NOMO-1 treated with dmso at 0.1 percent for 144 hours (cell line): Measurements from ENCODE around the gene SHE.
"Not testable (repeated sequence)": the region's sequence is repeated elsewhere in the genome, so short reads cannot be mapped to it uniquely, and the experiment has no call there.

Experiments used
- DNase-seq: peaks from one replicate; lab custom pipeline; 2025; ENCODE audit not compliant: unreplicated experiment; lab: John Stamatoyannopoulos, UW

Gene SHE

DNA sequence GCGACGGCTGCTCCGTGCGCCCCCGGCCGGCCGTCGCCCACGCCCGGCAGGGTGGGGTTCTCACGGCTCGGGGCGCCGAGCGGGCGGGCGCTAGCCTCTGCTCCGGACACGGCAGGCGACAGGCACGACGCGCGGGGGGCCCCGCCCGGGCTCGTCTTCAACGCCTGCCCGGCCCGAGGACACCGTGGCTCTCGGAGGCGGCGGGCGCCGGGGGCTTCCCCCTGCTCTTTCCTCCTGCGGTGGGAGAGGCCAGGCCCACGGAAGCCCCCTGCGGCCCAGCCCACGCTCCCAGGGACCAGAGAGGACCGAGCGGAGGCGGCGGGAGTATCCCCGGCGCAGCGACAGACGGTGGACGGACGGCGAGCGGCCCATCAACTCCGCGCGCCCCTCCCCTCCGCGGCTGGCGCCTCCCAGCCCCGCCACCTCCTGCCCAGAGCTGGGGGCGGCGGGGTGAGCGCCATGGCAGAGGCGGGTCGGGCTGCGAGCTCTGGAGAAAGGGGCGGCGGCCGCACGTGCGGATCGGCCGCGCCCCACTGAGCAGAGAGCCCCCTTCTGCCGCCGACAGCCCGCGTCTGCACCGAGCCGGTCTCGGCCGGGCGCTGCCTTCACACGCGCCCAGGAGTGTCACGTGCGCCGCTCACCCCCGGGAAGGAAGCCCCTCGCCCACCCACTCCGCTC, at the start of gene SHE, which contains the start of gene TDRD10:
Gene SHE, minus strand, starts transcription at position 347 of the 678 bp plus-strand sequence. CDS start 386 bp downstream, outside the sequence.
Gene TDRD10, plus strand, starts transcription at position 154 of the 678 bp plus-strand sequence. CDS start 4,685 bp downstream, outside the sequence.
- no peak for DNase-seq

- DNase-seq = no peak
Measured at GRCh38 chr1:154551474-154551873, 49.3 kb upstream of the SHE start.

DNA sequence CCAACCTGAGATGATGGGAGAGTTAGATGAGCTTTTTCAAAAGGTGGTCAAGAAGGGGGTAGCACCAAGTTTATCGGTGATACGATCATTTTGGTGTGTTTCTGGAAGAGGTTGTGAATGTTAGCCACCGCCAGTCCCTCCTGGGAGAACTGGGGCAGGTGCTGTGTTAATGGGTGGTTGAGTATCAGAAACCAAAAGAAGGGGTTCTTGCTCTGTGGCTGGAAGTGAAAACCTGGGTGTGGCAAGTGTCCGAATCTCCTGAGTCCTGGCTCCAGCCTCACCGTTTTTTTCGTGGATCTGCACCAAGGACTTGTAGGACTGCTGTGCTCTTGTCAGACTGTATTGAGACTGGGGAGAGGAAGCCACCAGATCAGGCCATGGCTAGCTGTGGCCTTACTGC, 48.4 kb upstream of the SHE start:
- no peak for DNase-seq

GRCh38 chr1:154550070-154550469, 47.9 kb upstream of the SHE start:
- DNase-seq = no peak

DNA sequence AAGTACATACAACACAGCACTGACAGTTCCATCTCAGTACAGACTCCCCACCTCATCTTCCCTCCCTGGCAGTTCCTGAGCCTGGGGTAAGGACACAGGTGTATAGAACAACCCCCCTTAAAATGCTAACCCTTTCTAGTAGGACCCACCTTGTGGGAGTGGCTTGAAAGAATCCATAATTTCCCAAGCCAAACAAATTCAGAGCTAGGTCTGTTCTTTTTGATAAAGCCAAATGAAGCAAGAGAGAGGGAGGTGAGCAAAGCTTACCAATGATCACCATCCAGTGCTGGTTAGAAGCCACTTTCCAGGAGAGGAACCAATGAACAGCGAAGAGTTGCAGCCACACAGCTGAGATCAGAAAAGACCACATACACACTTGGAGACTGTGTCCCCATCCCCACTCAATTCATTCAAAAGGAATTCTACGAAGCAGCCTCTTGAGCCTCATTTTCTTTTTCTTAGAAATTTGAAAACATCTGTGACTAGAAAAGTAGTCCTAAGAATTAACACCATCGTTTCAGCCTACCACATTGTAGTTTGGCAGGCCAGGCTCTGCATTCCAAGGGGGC, 47.1 kb upstream of the SHE start:
- no peak for DNase-seq

GRCh38 chr1:154548028-154548427, 45.8 kb upstream of the SHE start:
- no peak for DNase-seq

- DNase-seq = no peak
Measured at GRCh38 chr1:154547105-154547732, 45.0 kb upstream of the SHE start.

GRCh38 chr1:154546264-154547063, 44.3 kb upstream of the SHE start:
- peak; percentile 56 for DNase-seq

- no peak for DNase-seq
Measured at GRCh38 chr1:154541231-154541630, 39.0 kb upstream of the SHE start.

DNA sequence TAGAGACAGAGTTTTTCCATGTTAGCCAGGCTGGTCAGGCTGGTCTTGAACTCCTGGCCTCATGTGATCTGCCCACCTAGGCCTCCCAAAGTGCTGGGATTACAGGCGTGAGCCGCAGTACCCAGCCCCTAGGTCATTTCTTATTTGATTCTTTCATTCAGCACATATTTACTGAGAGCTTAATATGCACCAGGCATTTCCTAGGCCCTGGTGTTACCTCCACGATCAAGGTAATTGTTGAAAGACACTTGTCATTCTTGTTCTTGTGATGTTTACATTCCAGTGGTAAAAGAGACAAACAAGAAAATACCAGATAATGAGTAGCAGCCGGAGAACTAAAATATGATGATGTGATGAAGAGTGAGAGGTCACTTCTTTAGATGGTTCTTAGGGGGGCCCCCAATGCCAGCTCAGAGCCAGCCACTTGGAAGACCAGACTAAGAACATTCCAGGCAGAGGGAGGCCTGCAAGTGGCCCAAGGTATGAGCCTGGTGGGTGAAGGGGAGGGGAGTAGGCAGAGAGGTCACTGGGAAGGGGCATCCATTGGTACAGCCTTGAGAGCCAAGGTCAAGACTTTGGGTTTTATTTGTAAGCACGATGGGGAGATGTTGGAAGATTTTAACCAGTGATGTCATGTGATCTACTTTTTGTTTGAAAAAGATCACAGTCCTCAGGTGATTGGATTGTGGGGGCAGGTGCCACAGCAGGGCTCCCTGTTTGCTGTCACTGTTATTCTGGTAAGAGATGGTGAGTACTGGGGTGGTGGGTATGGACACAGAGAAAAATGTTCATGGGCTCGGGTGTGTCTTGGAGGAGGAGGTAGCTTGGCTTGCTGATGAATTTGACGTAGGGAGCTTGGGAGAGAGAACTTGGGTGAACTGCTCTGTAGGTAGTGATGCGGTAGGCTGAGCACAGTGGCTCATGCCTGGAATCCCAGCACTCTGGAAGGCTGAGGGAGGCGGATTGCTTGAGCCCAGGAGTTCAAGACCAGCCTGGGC, 37.6 kb upstream of the SHE start:
- no peak for DNase-seq

DNA sequence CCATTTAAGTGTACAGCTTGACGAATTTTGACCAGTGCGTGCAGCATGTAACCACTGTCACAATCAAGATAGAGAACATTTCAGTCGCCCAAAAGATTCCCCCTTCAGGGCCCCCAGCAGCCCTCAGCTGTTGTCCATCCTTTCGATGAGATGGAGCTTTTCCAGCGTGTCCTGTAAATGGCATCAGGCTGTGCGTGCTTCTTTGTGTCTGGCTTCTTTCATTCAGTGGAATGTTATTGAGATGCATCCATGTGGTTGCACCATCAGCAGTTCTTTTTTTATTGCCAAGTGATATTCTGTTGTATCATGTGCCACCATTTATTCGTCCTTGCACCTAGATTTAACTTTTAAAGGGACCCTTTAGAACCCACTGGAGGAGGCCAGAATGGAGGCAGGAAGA, 34.4 kb upstream of the SHE start:
- DNase-seq = no peak

GRCh38 chr1:154533952-154534844, 32.0 kb upstream of the SHE start:
- DNase-seq = no peak

- DNase-seq = not testable (repeated sequence)
Measured at GRCh38 chr1:154531950-154532349, 29.7 kb upstream of the SHE start.

DNA sequence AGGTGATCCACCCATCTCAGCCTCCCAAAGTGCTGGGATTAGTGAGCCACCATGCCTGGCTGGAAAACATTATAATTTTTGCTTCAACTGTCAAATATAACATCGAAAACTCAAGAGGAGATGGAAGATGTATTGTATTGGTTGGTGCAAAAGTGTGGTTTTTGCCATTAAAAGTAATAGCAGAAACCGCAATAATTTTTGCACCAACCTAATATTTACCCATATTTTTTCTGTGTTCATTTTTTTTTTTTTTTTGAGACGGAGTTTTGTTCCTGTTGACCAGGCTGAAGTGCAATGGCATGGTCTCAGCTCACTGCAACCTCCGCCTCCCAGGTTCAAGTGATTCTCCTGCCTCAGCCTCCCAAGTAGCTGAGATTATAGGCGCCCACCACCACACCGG, 27.1 kb upstream of the SHE start:
- no peak for DNase-seq

- DNase-seq = no peak
Measured at GRCh38 chr1:154527192-154527591, 25.0 kb upstream of the SHE start.

- DNase-seq = no peak
Measured at GRCh38 chr1:154524881-154525280, 22.7 kb upstream of the SHE start.

DNA sequence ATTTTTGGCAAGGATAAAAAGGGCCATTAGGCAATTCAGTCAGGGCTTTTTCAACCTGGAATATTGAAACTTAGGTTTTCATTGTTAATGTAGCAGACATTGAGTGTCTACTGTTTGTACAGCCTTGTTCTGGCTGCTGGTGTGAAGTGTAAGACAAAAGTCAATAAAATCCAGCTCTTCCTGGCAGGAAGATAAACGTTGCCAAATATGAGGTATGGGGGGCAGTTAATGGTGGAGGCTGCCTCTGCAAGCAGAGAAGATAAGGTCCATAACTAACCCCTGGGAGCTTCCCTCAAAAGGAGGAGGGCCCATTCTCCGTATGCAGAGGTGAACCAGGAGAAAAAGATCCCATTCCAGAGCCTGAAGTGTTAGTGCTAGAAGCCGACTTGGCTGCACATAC, 19.5 kb upstream of the SHE start:
- no peak for DNase-seq

GRCh38 chr1:154520333-154520732, 18.1 kb upstream of the SHE start:
- no peak for DNase-seq

- no peak for DNase-seq
Measured at GRCh38 chr1:154519591-154519991, 17.4 kb upstream of the SHE start.
